ENCODE results near the gene CCDC88C.
"Not testable (repeated sequence)": the region's sequence is repeated elsewhere in the genome, so short reads cannot be mapped to it uniquely, and the experiment has no call there.

CCDC88C gene

DNA sequence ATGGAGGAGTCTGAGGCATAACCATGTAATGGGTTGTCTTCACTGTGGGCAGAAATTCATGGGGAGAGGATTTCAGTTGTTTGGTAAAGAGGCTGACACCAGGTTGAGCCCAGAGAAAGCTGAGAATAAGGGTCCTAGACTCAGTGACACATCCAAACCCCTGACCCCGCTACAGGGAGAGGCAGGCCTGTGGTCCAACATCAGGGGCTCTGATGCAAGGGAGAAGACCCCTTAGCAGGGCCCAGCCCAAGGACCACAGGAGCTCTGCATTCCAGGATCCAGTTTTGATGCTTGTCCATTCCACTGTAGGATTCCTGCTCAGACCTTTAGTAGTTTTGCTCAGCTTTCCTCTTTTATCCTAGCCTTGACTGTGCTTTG is 188.6 kb downstream of the CCDC88C start:
- DNase-seq = no peak
- intact Hi-C loops (cut with DNase I) = no loop called here

- intact Hi-C loops (cut with DNase I) = no loop called here
- DNase-seq = no peak
Observed at GRCh38 chr14:91228112-91229004, 189.3 kb downstream of the CCDC88C start.

GRCh38 chr14:91227183-91227628 is 190.4 kb downstream of the CCDC88C start:
- intact Hi-C loops (cut with DNase I) = no loop called here
- no peak for DNase-seq

DNA sequence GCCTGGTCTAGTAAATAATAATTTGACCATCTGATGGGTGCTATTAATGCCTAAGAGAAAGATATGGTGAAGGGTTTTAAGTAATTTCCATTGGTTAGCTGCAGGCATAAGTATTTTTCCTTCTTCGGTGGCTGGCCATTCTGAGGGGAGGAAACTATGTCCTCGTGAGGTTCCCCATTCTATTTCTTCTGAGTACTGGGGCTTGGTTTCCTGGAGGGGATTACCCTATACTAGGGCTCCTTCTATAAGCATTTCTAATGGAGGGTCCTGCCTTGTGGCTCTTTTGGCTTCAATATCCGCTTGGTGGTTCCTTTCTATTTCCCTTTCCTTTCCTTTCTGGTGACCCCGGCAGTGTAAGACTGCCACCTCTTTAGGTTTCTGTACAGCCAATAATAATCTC is 191.3 kb downstream of the CCDC88C start:
- DNase-seq; intact Hi-C loops (cut with DNase I): not testable (repeated sequence)

DNA sequence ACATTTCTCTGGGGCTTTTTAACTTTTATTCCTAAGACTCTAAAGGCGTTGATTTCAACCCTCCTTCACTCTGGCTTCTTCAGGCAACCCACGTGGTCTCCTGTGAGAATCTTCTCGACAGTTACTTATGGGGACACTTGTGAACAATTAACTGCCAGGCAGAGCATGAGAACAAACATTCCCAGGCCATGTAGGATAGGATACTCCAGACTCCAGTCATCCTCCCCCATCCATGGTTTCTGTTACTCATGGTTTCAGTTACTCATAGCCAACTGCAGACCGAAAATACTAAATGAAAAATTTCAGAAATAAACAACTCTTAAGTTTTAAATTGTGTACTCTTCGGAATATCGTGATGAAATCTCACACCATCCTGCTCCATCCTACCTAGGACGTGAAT is 192.6 kb downstream of the CCDC88C start:
- no peak for DNase-seq
- intact Hi-C loops (cut with DNase I) = no loop called here

DNA sequence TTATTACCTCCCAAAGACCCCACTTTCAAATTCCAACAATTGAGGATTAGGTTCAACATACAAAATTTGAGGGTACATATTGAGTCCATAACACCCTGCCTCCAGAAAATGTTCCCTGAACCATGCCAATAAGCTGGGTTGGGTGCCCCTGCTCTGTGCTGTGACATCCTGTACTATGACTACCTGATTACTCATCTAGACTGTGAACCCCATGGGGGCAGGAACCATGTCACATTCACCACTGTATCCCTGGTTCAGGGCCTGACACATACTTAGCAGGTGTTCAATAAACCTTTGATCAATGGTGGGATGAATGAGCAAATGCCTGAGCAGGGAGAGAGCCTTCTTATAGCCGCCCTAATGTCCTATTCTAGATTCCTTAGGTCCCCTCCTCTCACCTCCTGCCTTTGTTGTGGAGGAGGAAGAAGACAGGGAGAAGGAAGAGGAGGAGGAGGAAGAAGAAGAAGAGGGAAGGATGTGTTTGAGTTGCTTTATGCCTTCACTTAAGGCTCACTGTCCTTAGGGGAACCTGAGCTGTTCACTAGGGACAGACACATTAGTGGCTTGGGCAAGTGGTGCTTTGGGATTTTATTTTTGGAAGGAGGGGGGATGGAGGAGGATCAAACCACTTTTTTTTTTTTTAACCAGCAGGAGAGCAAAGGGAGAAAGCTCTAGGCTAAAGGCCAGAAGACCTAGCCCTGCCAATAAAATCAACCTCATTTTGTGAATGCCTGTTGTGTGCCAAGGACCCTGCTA is 194.4 kb downstream of the CCDC88C start:
- intact Hi-C loops (cut with DNase I) = no loop called here
- no peak for DNase-seq

All from head of caudate nucleus (tissue), 42 donors.